Measurements from ENCODE around the gene SSBP3. TPM values are rescaled to one million over a fixed set of nuclear protein-coding genes. Genes with fewer than 3 reads are reported as not detected.
A peak's percentile ranks its signal among the peaks of the same experiment; 100 is the strongest.

Gene SSBP3
- total RNA-seq, 4 donors from 2014 or later = 17.1 to 25.4 (median 21.5) TPM

GRCh38 chr1:54417123-54417522, 10.9 kb upstream of the SSBP3 start:
- TF ChIP-seq, protein P1, sequence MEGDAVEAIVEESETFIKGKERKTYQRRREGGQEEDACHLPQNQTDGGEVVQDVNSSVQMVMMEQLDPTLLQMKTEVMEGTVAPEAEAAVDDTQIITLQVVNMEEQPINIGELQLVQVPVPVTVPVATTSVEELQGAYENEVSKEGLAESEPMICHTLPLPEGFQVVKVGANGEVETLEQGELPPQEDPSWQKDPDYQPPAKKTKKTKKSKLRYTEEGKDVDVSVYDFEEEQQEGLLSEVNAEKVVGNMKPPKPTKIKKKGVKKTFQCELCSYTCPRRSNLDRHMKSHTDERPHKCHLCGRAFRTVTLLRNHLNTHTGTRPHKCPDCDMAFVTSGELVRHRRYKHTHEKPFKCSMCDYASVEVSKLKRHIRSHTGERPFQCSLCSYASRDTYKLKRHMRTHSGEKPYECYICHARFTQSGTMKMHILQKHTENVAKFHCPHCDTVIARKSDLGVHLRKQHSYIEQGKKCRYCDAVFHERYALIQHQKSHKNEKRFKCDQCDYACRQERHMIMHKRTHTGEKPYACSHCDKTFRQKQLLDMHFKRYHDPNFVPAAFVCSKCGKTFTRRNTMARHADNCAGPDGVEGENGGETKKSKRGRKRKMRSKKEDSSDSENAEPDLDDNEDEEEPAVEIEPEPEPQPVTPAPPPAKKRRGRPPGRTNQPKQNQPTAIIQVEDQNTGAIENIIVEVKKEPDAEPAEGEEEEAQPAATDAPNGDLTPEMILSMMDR (IDR thresholded peaks at IDR 0.05) = no peak
- TF ChIP-seq POLR2A (IDR thresholded peaks at IDR 0.05) = no peak
- H3K4me1 ChIP-seq = peaks cover 0 to 29% (median 3%) of the 10 kb centered on the region in 3 donors
- no peak overlapping the region for H3K27ac ChIP-seq
- H3K9me3 ChIP-seq = no peaks in the 10 kb centered on the region
- DNase-seq = no peak
- H3K36me3 ChIP-seq = no peaks in the 10 kb centered on the region
- H3K4me3 ChIP-seq = no peak overlapping the region
- 23 to 25% methylated on average over 5 of the region's 5 CpGs for WGBS, 2 donors
- intact Hi-C loops (cut with DNase I) = no loop called here
- H3K27me3 ChIP-seq = no peaks in the 10 kb centered on the region

- no peak overlapping the region for H3K27ac ChIP-seq
- intact Hi-C loops (cut with DNase I) = no loop called here
Measured at GRCh38 chr1:54416435-54416834, 10.2 kb upstream of the SSBP3 start.

DNA sequence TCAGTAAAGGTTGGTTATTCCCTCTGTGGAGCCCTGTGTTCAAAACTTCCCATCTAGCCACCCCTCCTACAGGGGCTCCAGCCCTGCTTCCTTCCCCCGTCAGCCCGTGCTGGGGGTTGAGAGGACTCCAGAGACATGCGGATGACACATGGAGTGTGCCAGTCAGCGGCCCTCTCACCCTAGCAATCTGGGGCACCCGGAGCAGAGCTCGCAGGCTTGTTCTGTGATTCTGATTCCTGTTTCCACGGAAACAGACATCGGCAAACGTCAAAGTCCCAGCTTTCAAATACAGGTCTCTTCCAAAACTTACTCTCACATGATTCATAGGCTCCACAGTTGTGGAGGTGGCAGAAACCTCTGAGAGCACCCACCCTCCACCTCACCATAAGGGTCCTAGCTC, 9.8 kb upstream of the SSBP3 start:
- Histone ChIP-seq H3K4me1 (peaks cover 0 to 18% (median 3%) of the 10 kb centered on the region in 3 donors), H3K9me3 (no peaks in the 10 kb centered on the region), H3K27ac (no peak overlapping the region), H3K36me3 (no peaks in the 10 kb centered on the region), H3K4me3 (no peak overlapping the region), H3K27me3 (no peaks in the 10 kb centered on the region)
- no peak for TF ChIP-seq POLR2A (IDR thresholded peaks at IDR 0.05)
- TF ChIP-seq, protein P1 (IDR thresholded peaks at IDR 0.05) = no peak
- intact Hi-C loops (cut with DNase I) = no loop called here
- WGBS, 2 donors = 83 to 84% methylated on average over 2 to 9 of the region's 9 CpGs
- DNase-seq = no peak

More at GRCh38 chr1:54416435-54416834, 10.2 kb upstream of the SSBP3 start:
- peaks cover 0 to 22% (median 3%) of the 10 kb centered on the region in 3 donors for H3K4me1 ChIP-seq
- no peaks in the 10 kb centered on the region for H3K27me3 ChIP-seq
- no peak for TF ChIP-seq POLR2A (IDR thresholded peaks at IDR 0.05)
- TF ChIP-seq, protein P1 (IDR thresholded peaks at IDR 0.05) = no peak
- no peak for DNase-seq
- WGBS, 2 donors = 69 to 72% methylated on average over 7 of the region's 8 CpGs
- H3K36me3 ChIP-seq = no peaks in the 10 kb centered on the region
- H3K4me3 ChIP-seq = no peak overlapping the region
- no peaks in the 10 kb centered on the region for H3K9me3 ChIP-seq

DNA sequence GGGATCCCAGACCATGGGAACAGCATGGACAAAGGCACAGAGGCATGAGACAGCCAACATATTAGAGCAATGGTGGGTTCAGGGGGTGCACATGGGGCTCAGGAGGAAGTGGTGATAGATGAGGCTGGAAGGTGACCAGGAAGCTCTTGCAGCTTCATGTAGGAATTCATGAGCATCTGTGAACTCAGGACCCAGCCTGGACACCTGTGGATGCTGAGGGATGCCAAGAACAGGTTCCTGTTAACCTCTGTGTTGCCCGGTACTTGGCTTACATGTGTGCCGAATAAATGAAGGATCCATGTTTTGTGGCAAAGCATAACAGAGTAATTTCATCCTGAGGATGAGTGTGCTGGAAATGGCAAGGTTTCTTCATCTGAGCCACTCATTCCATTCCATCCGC, 9.3 kb upstream of the SSBP3 start:
- intact Hi-C loops (cut with DNase I) = no loop called here
- no peaks in the 10 kb centered on the region for H3K9me3 ChIP-seq
- no peak overlapping the region for H3K27ac ChIP-seq
- no peaks in the 10 kb centered on the region for H3K27me3 ChIP-seq
- DNase-seq = no peak
- H3K36me3 ChIP-seq = no peaks in the 10 kb centered on the region
- TF ChIP-seq, protein P1 (IDR thresholded peaks at IDR 0.05) = no peak
- TF ChIP-seq POLR2A (IDR thresholded peaks at IDR 0.05) = no peak
- WGBS, 2 donors = 90 to 96% methylated on average over 3 of the region's 3 CpGs
- H3K4me1 ChIP-seq = peaks cover 0 to 14% (median 3%) of the 10 kb centered on the region in 3 donors
- no peak overlapping the region for H3K4me3 ChIP-seq

GRCh38 chr1:54413732-54414131, 7.5 kb upstream of the SSBP3 start:
- TF ChIP-seq, protein P1 (IDR thresholded peaks at IDR 0.05) = no peak
- TF ChIP-seq POLR2A (IDR thresholded peaks at IDR 0.05) = no peak
- no peak for DNase-seq
- H3K4me3 ChIP-seq = no peak overlapping the region
- no peaks in the 10 kb centered on the region for H3K36me3 ChIP-seq
- 78 to 82% methylated on average over 4 of the region's 4 CpGs for WGBS, 2 donors
- H3K4me1 ChIP-seq = peaks cover 8 to 27% (median 10%) of the 10 kb centered on the region in 3 donors
- peak overlapping the region in 3 of 4 donors; percentile 19 to 55 (median 33) for H3K27ac ChIP-seq
- H3K9me3 ChIP-seq = no peaks in the 10 kb centered on the region
- no peaks in the 10 kb centered on the region for H3K27me3 ChIP-seq
- intact Hi-C loops (cut with DNase I) = no loop called here
